ENCODE results near the gene FAM184B. TPM values are rescaled to one million over a fixed set of nuclear protein-coding genes. Genes with fewer than 3 reads are reported as not detected.

FAM184B gene
- not detected for total RNA-seq

GRCh38 chr4:17781300-17782287 lies at the start of gene FAM184B:
Gene FAM184B, minus strand, starts transcription at chr4:17781621. Its CDS starts 322 bp downstream, at chr4:17781299.
- peak in 2 of 3 donors; percentile 32 to 45 for DNase-seq (ENCODE audit: low read depth in 2 of 3, low spot score in 2 of 3)

- DNase-seq (ENCODE audit: low read depth in 2 of 3, low spot score in 2 of 3): no peak
Observed at GRCh38 chr4:17823871-17824669, 42.6 kb upstream of the FAM184B start.

GRCh38 chr4:17817027-17817426 lies 35.6 kb upstream of the FAM184B start:
- DNase-seq (ENCODE audit: low read depth in 2 of 3, low spot score in 2 of 3): peak in 2 of 3 donors; percentile 54 to 79

- DNase-seq (ENCODE audit: low read depth in 2 of 3, low spot score in 2 of 3): no peak
Observed at GRCh38 chr4:17816142-17816541, 34.7 kb upstream of the FAM184B start.

GRCh38 chr4:17814140-17814539 lies 32.7 kb upstream of the FAM184B start:
- peak in 2 of 3 donors; percentile 61 to 71 for DNase-seq (ENCODE audit: low read depth in 2 of 3, low spot score in 2 of 3)

- no peak for DNase-seq (ENCODE audit: low read depth in 2 of 3, low spot score in 2 of 3)
Observed at GRCh38 chr4:17812801-17813200, 31.4 kb upstream of the FAM184B start.

GRCh38 chr4:17812125-17812524 lies 30.7 kb upstream of the FAM184B start:
- no peak for DNase-seq (ENCODE audit: low read depth in 2 of 3, low spot score in 2 of 3)

- DNase-seq (ENCODE audit: low read depth in 2 of 3, low spot score in 2 of 3): peak in 1 of 3 donors; percentile 11
Observed at GRCh38 chr4:17811078-17811603, 29.7 kb upstream of the FAM184B start.

GRCh38 chr4:17810260-17811077 lies 29.0 kb upstream of the FAM184B start, which contains the start of the genes DCAF16 and NCAPG:
Gene DCAF16, minus strand, starts transcription at chr4:17810757. Its CDS starts 6,616 bp downstream, at chr4:17804141.
Gene NCAPG, plus strand, starts transcription at chr4:17810979. Its CDS starts 99 bp downstream, at chr4:17811078.
- DNase-seq (ENCODE audit: low read depth in 2 of 3, low spot score in 2 of 3): peak; percentile 99 to 100 (median 99)

GRCh38 chr4:17809667-17810066 lies 28.2 kb upstream of the FAM184B start:
- no peak for DNase-seq (ENCODE audit: low read depth in 2 of 3, low spot score in 2 of 3)

- DNase-seq (ENCODE audit: low read depth in 2 of 3, low spot score in 2 of 3): no peak
Observed at GRCh38 chr4:17807446-17807845, 26.0 kb upstream of the FAM184B start.

GRCh38 chr4:17805580-17806155 lies 24.2 kb upstream of the FAM184B start:
- DNase-seq (ENCODE audit: low read depth in 2 of 3, low spot score in 2 of 3): no peak

- DNase-seq (ENCODE audit: low read depth in 2 of 3, low spot score in 2 of 3): no peak
Observed at GRCh38 chr4:17797808-17798207, 16.4 kb upstream of the FAM184B start.

- DNase-seq (ENCODE audit: low read depth in 2 of 3, low spot score in 2 of 3): no peak
Observed at GRCh38 chr4:17794730-17795129, 13.3 kb upstream of the FAM184B start.

GRCh38 chr4:17788956-17789355 lies 7.5 kb upstream of the FAM184B start:
- DNase-seq (ENCODE audit: low read depth in 2 of 3, low spot score in 2 of 3): no peak

GRCh38 chr4:17787315-17787714 lies 5.9 kb upstream of the FAM184B start:
- DNase-seq (ENCODE audit: low read depth in 2 of 3, low spot score in 2 of 3): no peak

GRCh38 chr4:17786567-17786966 lies 5.1 kb upstream of the FAM184B start:
- peak in 2 of 3 donors; percentile 22 to 36 for DNase-seq (ENCODE audit: low read depth in 2 of 3, low spot score in 2 of 3)

- DNase-seq (ENCODE audit: low read depth in 2 of 3, low spot score in 2 of 3): no peak
Observed at GRCh38 chr4:17785858-17786257, 4.4 kb upstream of the FAM184B start.

GRCh38 chr4:17780501-17781299 lies 721 bp downstream of the FAM184B start:
- no peak for DNase-seq (ENCODE audit: low read depth in 2 of 3, low spot score in 2 of 3)

All from hematopoietic multipotent progenitor cell (in vitro differentiated cells).